Stimulated activated naive CD8-positive, alpha-beta T cell treated with anti-CD3 and anti-CD28 coated beads, Interleukin-15, Interleukin-2, amounts not matched to agents 100 ng/mL and 50 ng/mL, for 24 hours (primary cell): ENCODE data around the gene TIAM2.
"Not testable (repeated sequence)": the region's sequence is repeated elsewhere in the genome, so short reads cannot be mapped to it uniquely, and the experiment has no call there.

ENCODE experiments used
- H3K27ac Mint-ChIP-seq: one replicate; pipeline ENCODE4 v1.8.0; 2021; ENCODE audit warnings: mild to moderate bottlenecking, mixed read lengths
- H3K27me3 Mint-ChIP-seq: one replicate; pipeline ENCODE4 v1.8.0; 2021; ENCODE audit warnings: mixed read lengths
- H3K36me3 Mint-ChIP-seq: one replicate; pipeline ENCODE4 v1.8.0; 2021; ENCODE audit warnings: low read depth, mixed read lengths
- H3K4me1 Mint-ChIP-seq: one replicate; pipeline ENCODE4 v1.8.0; 2021; ENCODE audit warnings: low read depth, mixed read lengths
- H3K4me3 Mint-ChIP-seq: one replicate; pipeline ENCODE4 v1.8.0; 2021; ENCODE audit warnings: mild to moderate bottlenecking, mixed read lengths
- H3K9me3 Mint-ChIP-seq: one replicate; pipeline ENCODE4 v1.8.0; 2021; ENCODE audit warnings: mixed read lengths

Gene TIAM2

DNA sequence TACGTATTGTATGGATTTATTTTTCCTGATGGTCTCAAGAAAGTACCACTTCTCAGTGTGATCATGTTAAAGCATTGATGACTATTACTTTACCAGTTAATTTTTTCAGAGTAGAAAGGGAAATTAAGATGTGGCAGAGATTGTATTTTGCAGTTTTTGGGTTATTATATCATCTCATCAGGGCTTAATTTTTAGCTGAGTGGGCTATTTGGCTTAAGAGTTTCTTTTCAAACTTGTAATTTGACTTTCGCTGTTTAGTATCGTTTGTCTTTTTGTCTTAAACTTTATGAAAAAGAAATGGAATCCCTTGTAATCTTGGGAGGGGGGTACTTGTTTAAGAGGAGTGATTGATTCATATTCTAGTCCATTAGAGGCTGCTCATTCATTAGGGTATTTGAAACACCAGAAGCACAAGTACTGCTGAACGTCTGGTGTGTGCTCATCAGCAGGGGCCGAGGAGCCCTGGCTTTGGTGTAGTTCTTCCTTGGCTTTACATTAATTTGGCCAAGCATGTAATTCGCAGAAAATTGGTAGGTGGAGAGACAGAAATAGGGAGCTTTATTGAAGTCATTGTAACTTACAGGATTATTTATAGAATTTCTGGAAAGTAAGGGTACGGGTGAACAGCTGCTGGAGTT lies 112.4 kb downstream of the TIAM2 start:
- peak overlapping the region; percentile 81 for H3K27ac Mint-ChIP-seq

GRCh38 chr6:155108070-155108820 lies 113.1 kb downstream of the TIAM2 start:
- Mint-ChIP-seq H3K4me3 (peak overlapping the region; percentile 82), H3K27ac (peak overlapping the region; percentile 81), H3K27me3 (peaks cover 7% of the 10 kb centered on the region)

More for the DNA sequence above, 112.4 kb downstream of the TIAM2 start:
- no peaks in the 10 kb centered on the region for H3K9me3 Mint-ChIP-seq
- H3K4me1 Mint-ChIP-seq = peaks cover 58% of the 10 kb centered on the region
- peaks cover 3% of the 10 kb centered on the region for H3K36me3 Mint-ChIP-seq
- H3K4me3 Mint-ChIP-seq = peak overlapping the region; percentile 82
- H3K27me3 Mint-ChIP-seq = peaks cover 12% of the 10 kb centered on the region

DNA sequence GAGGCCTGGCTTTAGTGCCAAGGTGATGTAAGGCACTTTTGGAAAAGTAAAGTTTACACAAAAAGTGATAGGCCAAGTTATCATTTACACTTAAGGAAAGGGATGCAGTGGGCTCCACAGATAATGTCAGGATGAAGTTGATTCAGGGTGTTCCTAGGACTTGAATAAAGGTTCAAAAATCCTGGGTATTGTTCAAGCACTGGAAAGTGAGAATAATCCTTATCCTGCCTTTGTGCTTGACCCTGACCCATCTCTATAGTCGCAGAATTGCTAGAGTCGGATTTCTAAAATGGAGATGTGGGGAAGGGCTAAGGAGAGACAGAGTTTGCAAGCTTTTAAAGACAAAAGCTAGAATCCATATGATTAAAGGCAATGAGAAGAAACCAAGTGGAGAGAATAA lies 115.6 kb downstream of the TIAM2 start:
- H3K4me1 Mint-ChIP-seq = peaks cover 47% of the 10 kb centered on the region
- no peaks in the 10 kb centered on the region for H3K9me3 Mint-ChIP-seq
- no peak overlapping the region for H3K27ac Mint-ChIP-seq
- H3K4me3 Mint-ChIP-seq = no peak overlapping the region
- peaks cover 3% of the 10 kb centered on the region for H3K36me3 Mint-ChIP-seq
- peaks cover 7% of the 10 kb centered on the region for H3K27me3 Mint-ChIP-seq

More at GRCh38 chr6:155108070-155108820, 113.1 kb downstream of the TIAM2 start:
- peaks cover 3% of the 10 kb centered on the region for H3K36me3 Mint-ChIP-seq
- H3K9me3 Mint-ChIP-seq = no peaks in the 10 kb centered on the region
- H3K4me1 Mint-ChIP-seq = peaks cover 62% of the 10 kb centered on the region

DNA sequence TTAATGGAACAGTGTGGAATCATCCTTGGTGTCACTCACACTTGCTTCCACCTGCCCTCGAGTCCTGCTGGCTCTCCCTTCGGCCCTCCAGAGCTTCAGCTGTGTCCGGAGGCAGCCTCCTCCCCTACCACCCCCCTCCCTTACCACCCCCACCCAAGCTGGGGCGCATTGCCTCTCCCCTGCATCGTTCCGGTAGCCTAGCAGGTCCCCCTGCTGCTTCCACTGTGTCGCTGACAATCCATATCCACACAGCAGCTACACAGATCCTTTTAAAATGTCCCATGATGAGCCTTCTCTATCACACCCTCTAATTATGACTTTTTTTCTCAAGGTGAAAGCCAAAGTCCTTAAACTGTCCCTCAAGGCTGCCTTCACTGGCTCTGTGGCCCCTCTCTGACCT lies 117.6 kb downstream of the TIAM2 start:
- peak overlapping the region; percentile 1 for H3K27ac Mint-ChIP-seq
- no peak overlapping the region for H3K4me3 Mint-ChIP-seq
- peaks cover 52% of the 10 kb centered on the region for H3K4me1 Mint-ChIP-seq
- H3K36me3 Mint-ChIP-seq = peaks cover 3% of the 10 kb centered on the region
- H3K9me3 Mint-ChIP-seq = no peaks in the 10 kb centered on the region
- peaks cover 7% of the 10 kb centered on the region for H3K27me3 Mint-ChIP-seq

- Mint-ChIP-seq H3K27me3 (peaks cover 7% of the 10 kb centered on the region), H3K4me1 (peaks cover 40% of the 10 kb centered on the region), H3K36me3 (no peaks in the 10 kb centered on the region), H3K9me3 (no peaks in the 10 kb centered on the region), H3K4me3 (peak overlapping the region; percentile 35), H3K27ac (peak overlapping the region; percentile 89)
Observed at GRCh38 chr6:155115893-155116570, 120.9 kb downstream of the TIAM2 start.

GRCh38 chr6:155116571-155116910 lies 121.4 kb downstream of the TIAM2 start:
- Mint-ChIP-seq H3K4me3 (peak overlapping the region; percentile 35), H3K27me3 (peaks cover 6% of the 10 kb centered on the region), H3K4me1 (peaks cover 42% of the 10 kb centered on the region), H3K9me3 (no peaks in the 10 kb centered on the region), H3K36me3 (no peaks in the 10 kb centered on the region), H3K27ac (peak overlapping the region; percentile 89)

- peaks cover 42% of the 10 kb centered on the region for H3K4me1 Mint-ChIP-seq
- no peak overlapping the region for H3K4me3 Mint-ChIP-seq
- H3K27me3 Mint-ChIP-seq = peaks cover 3% of the 10 kb centered on the region
- H3K9me3 Mint-ChIP-seq = no peaks in the 10 kb centered on the region
- no peaks in the 10 kb centered on the region for H3K36me3 Mint-ChIP-seq
- H3K27ac Mint-ChIP-seq = peak overlapping the region; percentile 13
Observed at GRCh38 chr6:155117256-155117655, 122.1 kb downstream of the TIAM2 start.

GRCh38 chr6:155117785-155118184 lies 122.7 kb downstream of the TIAM2 start:
- Mint-ChIP-seq H3K4me3 (no peak overlapping the region), H3K36me3 (no peaks in the 10 kb centered on the region), H3K27ac (peak overlapping the region; percentile 13), H3K9me3 (no peaks in the 10 kb centered on the region), H3K4me1 (peaks cover 42% of the 10 kb centered on the region), H3K27me3 (no peaks in the 10 kb centered on the region)

DNA sequence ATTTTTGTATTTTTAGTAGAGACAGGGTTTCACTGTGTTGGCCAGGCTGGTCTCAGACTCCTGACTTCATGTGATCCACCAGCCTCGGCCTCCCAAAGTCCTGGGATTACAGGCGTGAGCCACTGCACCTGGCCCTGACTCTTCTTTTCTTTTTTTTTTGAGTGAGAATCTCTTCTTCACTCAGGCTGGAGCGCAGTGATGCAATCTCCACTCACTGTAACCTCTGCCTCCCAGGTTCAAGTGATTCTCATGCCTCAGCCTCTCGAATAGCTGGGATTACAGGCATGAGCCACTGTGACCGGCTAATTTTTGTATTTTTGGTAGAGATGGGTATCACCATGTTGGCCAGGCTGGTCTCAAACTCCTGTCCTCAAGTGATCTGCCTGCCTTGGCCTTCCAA lies 124.1 kb downstream of the TIAM2 start:
- not testable (repeated sequence) for H3K27me3 Mint-ChIP-seq, H3K36me3 Mint-ChIP-seq, H3K4me3 Mint-ChIP-seq, H3K9me3 Mint-ChIP-seq, H3K27ac Mint-ChIP-seq
- H3K4me1 Mint-ChIP-seq = peaks cover 38% of the 10 kb centered on the region

- Mint-ChIP-seq H3K9me3 (no peaks in the 10 kb centered on the region), H3K27ac (no peak overlapping the region), H3K36me3 (no peaks in the 10 kb centered on the region), H3K4me1 (peaks cover 34% of the 10 kb centered on the region), H3K4me3 (no peak overlapping the region), H3K27me3 (no peaks in the 10 kb centered on the region)
Observed at GRCh38 chr6:155120034-155120433, 124.9 kb downstream of the TIAM2 start.

GRCh38 chr6:155121294-155121693 lies 126.2 kb downstream of the TIAM2 start:
- Mint-ChIP-seq H3K36me3 (peaks cover 4% of the 10 kb centered on the region), H3K4me1 (peaks cover 29% of the 10 kb centered on the region), H3K27me3 (no peaks in the 10 kb centered on the region), H3K27ac (no peak overlapping the region), H3K4me3 (no peak overlapping the region), H3K9me3 (no peaks in the 10 kb centered on the region)

GRCh38 chr6:155121699-155122098 lies 126.6 kb downstream of the TIAM2 start:
- H3K4me3 Mint-ChIP-seq = no peak overlapping the region
- H3K4me1 Mint-ChIP-seq = peaks cover 27% of the 10 kb centered on the region
- H3K27ac Mint-ChIP-seq = no peak overlapping the region
- H3K9me3 Mint-ChIP-seq = no peaks in the 10 kb centered on the region
- no peaks in the 10 kb centered on the region for H3K27me3 Mint-ChIP-seq
- H3K36me3 Mint-ChIP-seq = peaks cover 4% of the 10 kb centered on the region

DNA sequence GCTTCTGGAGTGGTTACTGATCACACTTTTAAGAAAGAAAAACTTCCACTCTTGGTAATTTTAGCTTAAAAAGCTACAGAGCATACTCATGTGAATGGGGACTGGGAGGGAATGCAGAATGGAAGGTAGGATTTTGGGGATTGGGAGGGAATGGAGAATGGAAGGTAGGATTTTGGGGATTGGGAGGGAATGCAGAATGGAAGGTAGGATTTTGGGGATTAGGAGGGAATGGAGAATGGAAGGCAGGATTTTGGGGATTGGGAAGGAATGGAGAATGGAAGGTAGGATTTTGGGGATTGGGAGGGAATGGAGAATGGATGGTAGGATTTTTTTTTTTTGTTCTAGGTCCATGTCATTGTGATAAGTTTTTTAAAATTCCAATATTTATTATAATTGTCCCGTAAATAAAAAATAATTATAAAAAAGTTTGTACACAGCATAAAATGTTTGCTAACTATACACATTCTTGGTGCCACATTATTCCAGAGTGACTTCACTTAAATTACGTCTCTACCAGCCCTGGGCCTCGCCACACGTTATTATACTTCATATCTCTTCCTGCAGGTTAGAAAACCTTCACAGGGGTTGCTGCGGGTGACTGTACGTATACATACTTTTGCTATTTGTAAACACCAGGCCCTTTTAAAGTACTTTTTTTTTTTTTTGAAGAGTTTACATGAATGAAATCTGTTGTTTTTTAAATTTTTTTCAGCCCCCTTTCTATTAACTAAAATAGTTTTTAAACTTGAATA lies 127.3 kb downstream of the TIAM2 start:
- Mint-ChIP-seq H3K9me3 (no peaks in the 10 kb centered on the region), H3K27me3 (no peaks in the 10 kb centered on the region), H3K4me1 (peaks cover 28% of the 10 kb centered on the region), H3K27ac (no peak overlapping the region), H3K4me3 (no peak overlapping the region), H3K36me3 (peaks cover 4% of the 10 kb centered on the region)

DNA sequence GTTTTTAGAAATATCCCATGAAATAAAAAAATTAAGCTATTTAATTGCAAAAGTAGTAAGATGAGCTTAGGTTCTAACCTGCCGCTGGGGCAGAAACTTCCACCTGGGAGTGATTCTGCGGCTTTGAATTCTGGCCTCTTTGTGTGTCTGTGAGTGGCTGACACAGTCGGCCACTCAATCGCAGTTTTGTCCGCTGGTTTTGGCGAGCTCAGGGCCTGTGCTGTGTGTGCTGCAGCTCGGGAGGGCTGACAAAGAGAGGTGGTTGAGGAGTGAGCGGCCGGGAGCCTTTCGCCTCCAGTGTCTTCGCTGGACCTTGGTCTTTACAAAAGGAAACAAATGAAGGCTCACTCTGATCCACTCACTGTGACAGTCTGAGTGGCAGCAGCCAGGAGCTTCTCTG lies 128.4 kb downstream of the TIAM2 start:
- Mint-ChIP-seq H3K36me3 (peaks cover 5% of the 10 kb centered on the region), H3K9me3 (no peaks in the 10 kb centered on the region), H3K27ac (no peak overlapping the region), H3K27me3 (no peaks in the 10 kb centered on the region), H3K4me3 (no peak overlapping the region), H3K4me1 (peaks cover 32% of the 10 kb centered on the region)

DNA sequence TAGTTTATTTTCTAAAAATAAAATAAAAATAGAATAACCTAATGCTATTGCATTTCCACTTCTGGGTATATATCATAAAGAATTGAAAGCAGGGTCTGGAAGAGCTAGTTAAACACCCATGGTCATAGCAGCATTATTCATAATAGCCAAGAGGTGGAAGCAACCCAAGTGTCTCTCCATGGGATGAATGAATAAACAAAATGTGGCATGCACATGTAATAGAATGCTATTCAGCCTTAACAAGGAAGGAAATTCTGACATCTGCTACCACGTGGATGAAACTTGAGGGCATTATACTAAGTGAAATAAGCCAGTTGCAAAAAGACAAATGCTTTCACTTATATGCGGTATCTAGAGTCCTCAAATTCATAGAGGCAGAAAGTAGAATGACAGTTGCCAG lies 130.8 kb downstream of the TIAM2 start:
- Mint-ChIP-seq H3K27me3 (no peaks in the 10 kb centered on the region), H3K36me3 (peaks cover 20% of the 10 kb centered on the region), H3K27ac (peak overlapping the region; percentile 87), H3K4me1 (peaks cover 51% of the 10 kb centered on the region), H3K9me3 (no peaks in the 10 kb centered on the region), H3K4me3 (peak overlapping the region; percentile 38)
